ENCODE data around the gene TSPAN14. TPM values are rescaled to one million over a fixed set of nuclear protein-coding genes. Genes with fewer than 3 reads are reported as not detected.

The TSPAN14 gene
- total RNA-seq, 1 experiment from 2014 or later = not detected

- Histone ChIP-seq H3K4me2 (ENCODE audit: low read length) (no peak overlapping the region), H3K9me3 (ENCODE audit: low read length) (no peaks in the 10 kb centered on the region), H3K9ac (ENCODE audit: low read length) (no peak overlapping the region), H2AFZ (ENCODE audit: low read length) (no peak overlapping the region), H3K27me3 (ENCODE audit: low read length) (no peaks in the 10 kb centered on the region), H4K20me1 (ENCODE audit: low read length) (no peaks in the 10 kb centered on the region), H3K36me3 (ENCODE audit: low read depth, low read length) (no peaks in the 10 kb centered on the region), H3K4me1 (ENCODE audit: insufficient read depth, low read length) (no peaks in the 10 kb centered on the region), H3K9me2 (replicated peaks; ENCODE audit: low read length) (no peaks in the 10 kb centered on the region), H3K79me2 (ENCODE audit: low read length) (no peaks in the 10 kb centered on the region), H3F3A (ENCODE audit: low read length, unreplicated experiment) (no peaks in the 10 kb centered on the region), H3K27ac (ENCODE audit: low read length) (no peak overlapping the region), H3K4me3 (ENCODE audit: low read length) (no peak overlapping the region)
- TF ChIP-seq EZH2 (IDR thresholded peaks at IDR 0.05; ENCODE audit: low read length, unreplicated experiment) = no peak
- no peak for TF ChIP-seq EZH2phosphoT487 (IDR thresholded peaks at IDR 0.05; ENCODE audit: borderline replicate concordance, low read length)
- TF ChIP-seq CTCF (conservative IDR thresholded peaks at IDR 0.05; ENCODE audit: low read depth, low read length) = no peak
- intact Hi-C loops (cut with micrococcal nuclease) = no loop called here
- CTCF ChIA-PET = no interaction called here
- no peak for ATAC-seq
- no TSS peak for BruUV-seq (replicated peaks)
- no peak for DNase-seq
- POLR2A ChIA-PET (ENCODE audit: unreplicated experiment) = no interaction called here
Observed at GRCh38 chr10:80544316-80544953, 90.3 kb downstream of the TSPAN14 start.

GRCh38 chr10:80545258-80545881 is 91.3 kb downstream of the TSPAN14 start:
- H3K27me3 ChIP-seq (ENCODE audit: low read length) = no peaks in the 10 kb centered on the region
- H3K9ac ChIP-seq (ENCODE audit: low read length) = no peak overlapping the region
- H3K4me2 ChIP-seq (ENCODE audit: low read length) = no peak overlapping the region
- no peaks in the 10 kb centered on the region for H3K9me3 ChIP-seq (ENCODE audit: low read length)
- no peak overlapping the region for H2AFZ ChIP-seq (ENCODE audit: low read length)
- TF ChIP-seq CTCF (conservative IDR thresholded peaks at IDR 0.05; ENCODE audit: low read depth, low read length) = no peak
- TF ChIP-seq EZH2 (IDR thresholded peaks at IDR 0.05; ENCODE audit: low read length, unreplicated experiment) = no peak
- TF ChIP-seq EZH2phosphoT487 (IDR thresholded peaks at IDR 0.05; ENCODE audit: borderline replicate concordance, low read length) = no peak
- no peaks in the 10 kb centered on the region for H4K20me1 ChIP-seq (ENCODE audit: low read length)
- no peaks in the 10 kb centered on the region for H3K9me2 ChIP-seq (replicated peaks; ENCODE audit: low read length)
- H3F3A ChIP-seq (ENCODE audit: low read length, unreplicated experiment) = no peaks in the 10 kb centered on the region
- ChIA-PET CTCF (no interaction called here), POLR2A (ENCODE audit: unreplicated experiment) (no interaction called here)
- no peak overlapping the region for H3K27ac ChIP-seq (ENCODE audit: low read length)
- ATAC-seq (no peak), DNase-seq (no peak)
- no TSS peak for BruUV-seq (replicated peaks)
- no peaks in the 10 kb centered on the region for H3K4me1 ChIP-seq (ENCODE audit: insufficient read depth, low read length)
- no peaks in the 10 kb centered on the region for H3K79me2 ChIP-seq (ENCODE audit: low read length)
- no peak overlapping the region for H3K4me3 ChIP-seq (ENCODE audit: low read length)
- intact Hi-C loops (cut with micrococcal nuclease) = no loop called here
- H3K36me3 ChIP-seq (ENCODE audit: low read depth, low read length) = no peaks in the 10 kb centered on the region

GRCh38 chr10:80552151-80552646 is 98.1 kb downstream of the TSPAN14 start:
- intact Hi-C loops (cut with micrococcal nuclease) = no loop called here
- no peak overlapping the region for H2AFZ ChIP-seq (ENCODE audit: low read length)
- POLR2A ChIA-PET (ENCODE audit: unreplicated experiment) = no interaction called here
- H3K9me2 ChIP-seq (replicated peaks; ENCODE audit: low read length) = no peaks in the 10 kb centered on the region
- no peaks in the 10 kb centered on the region for H4K20me1 ChIP-seq (ENCODE audit: low read length)
- no peaks in the 10 kb centered on the region for H3K36me3 ChIP-seq (ENCODE audit: low read depth, low read length)
- CTCF ChIA-PET = no interaction called here
- no peak overlapping the region for H3K9ac ChIP-seq (ENCODE audit: low read length)
- ATAC-seq (no peak), DNase-seq (no peak)
- H3K4me2 ChIP-seq (ENCODE audit: low read length) = no peak overlapping the region
- H3K9me3 ChIP-seq (ENCODE audit: low read length) = no peaks in the 10 kb centered on the region
- no peak overlapping the region for H3K27ac ChIP-seq (ENCODE audit: low read length)
- H3K4me3 ChIP-seq (ENCODE audit: low read length) = no peak overlapping the region
- no peak for TF ChIP-seq CTCF (conservative IDR thresholded peaks at IDR 0.05; ENCODE audit: low read depth, low read length)
- TF ChIP-seq EZH2phosphoT487 (IDR thresholded peaks at IDR 0.05; ENCODE audit: borderline replicate concordance, low read length) = no peak
- TF ChIP-seq EZH2 (IDR thresholded peaks at IDR 0.05; ENCODE audit: low read length, unreplicated experiment) = no peak
- no peaks in the 10 kb centered on the region for H3K4me1 ChIP-seq (ENCODE audit: insufficient read depth, low read length)
- no peaks in the 10 kb centered on the region for H3K27me3 ChIP-seq (ENCODE audit: low read length)
- no TSS peak for BruUV-seq (replicated peaks)
- no peaks in the 10 kb centered on the region for H3F3A ChIP-seq (ENCODE audit: low read length, unreplicated experiment)
- H3K79me2 ChIP-seq (ENCODE audit: low read length) = no peaks in the 10 kb centered on the region

All from PC-3 (cell line).